GM12801 (cell line): ENCODE measurements around the gene PCSK2.

ENCODE experiments used
- TF ChIP-seq, protein P1 (sequence below): IDR thresholded peaks from one replicate; pipeline ENCODE4 v1.5.1; 2011; ENCODE audit warnings: control low read depth; ENCODE audit not compliant: insufficient read length; ENCODE audit errors: extremely low read depth

The PCSK2 gene

DNA sequence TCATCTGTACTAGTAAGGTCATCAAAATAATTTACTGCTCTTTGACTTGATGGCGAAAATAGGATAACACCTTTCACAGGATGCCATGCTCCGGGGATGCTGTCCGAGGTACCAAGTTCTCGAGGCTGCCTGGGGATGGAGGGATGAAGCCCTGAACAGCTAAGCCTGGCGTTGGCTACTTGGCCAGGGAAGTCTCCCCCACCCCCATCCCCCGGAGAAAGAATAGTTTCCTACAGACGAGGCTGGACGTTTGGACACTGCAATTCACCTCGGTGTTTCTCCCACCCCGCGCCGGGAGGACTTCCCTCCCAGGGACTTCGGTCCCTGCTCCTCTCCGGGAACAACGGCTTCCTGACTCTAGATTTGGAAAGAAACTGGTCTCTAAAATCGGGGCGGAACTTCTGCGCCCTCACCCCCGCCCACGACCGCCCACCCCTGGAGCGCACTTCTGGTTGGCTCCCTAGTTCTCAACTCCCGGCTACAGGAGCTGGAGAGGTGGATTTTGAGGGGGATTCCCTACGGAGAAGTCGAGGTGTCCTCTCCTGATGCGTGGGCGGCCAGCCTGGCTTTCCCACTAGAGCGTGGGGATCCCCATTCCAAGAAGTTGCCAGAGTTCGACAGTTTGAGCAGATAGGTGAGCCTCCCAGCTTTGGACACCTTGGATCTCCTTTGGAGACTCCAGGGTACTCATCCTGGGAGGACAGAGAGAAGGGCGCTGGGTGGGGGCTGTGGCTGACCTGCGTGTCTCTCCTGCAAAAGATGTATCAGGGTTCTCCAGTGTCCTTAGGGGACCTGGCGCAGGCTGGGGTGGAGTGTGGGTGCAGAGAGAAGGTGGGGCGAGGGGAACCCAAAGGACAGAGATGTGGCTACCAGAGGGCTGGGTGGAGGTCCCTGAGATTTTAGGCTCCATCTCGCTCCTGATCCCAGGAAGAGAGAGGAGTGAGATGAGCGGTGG is 1.1 kb downstream of the PCSK2 start:
- TF ChIP-seq, protein P1, sequence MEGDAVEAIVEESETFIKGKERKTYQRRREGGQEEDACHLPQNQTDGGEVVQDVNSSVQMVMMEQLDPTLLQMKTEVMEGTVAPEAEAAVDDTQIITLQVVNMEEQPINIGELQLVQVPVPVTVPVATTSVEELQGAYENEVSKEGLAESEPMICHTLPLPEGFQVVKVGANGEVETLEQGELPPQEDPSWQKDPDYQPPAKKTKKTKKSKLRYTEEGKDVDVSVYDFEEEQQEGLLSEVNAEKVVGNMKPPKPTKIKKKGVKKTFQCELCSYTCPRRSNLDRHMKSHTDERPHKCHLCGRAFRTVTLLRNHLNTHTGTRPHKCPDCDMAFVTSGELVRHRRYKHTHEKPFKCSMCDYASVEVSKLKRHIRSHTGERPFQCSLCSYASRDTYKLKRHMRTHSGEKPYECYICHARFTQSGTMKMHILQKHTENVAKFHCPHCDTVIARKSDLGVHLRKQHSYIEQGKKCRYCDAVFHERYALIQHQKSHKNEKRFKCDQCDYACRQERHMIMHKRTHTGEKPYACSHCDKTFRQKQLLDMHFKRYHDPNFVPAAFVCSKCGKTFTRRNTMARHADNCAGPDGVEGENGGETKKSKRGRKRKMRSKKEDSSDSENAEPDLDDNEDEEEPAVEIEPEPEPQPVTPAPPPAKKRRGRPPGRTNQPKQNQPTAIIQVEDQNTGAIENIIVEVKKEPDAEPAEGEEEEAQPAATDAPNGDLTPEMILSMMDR: no peak

DNA sequence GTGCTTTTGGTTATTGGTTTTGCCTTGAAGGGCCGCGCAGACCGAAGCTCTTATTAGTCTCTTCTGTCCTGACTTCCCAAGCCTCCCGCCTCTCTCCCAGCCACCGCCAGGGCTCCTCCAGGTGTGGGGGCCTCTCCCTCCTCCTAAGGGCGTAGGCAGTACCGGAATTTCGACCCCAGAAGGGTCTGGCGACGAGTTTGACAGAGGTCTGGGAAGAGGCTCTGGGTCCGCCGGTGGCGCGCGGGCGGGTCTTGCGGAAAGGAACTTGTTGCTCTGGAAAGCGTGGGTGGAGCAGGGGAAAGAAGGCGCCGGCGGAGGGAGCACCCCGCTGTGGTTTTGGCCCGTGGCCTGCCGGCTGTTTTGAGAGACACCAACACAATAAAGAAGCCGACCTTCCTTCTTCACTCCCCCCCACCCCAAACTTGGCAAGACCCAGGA is 1.8 kb downstream of the PCSK2 start:
- TF ChIP-seq, protein P1: no peak

DNA sequence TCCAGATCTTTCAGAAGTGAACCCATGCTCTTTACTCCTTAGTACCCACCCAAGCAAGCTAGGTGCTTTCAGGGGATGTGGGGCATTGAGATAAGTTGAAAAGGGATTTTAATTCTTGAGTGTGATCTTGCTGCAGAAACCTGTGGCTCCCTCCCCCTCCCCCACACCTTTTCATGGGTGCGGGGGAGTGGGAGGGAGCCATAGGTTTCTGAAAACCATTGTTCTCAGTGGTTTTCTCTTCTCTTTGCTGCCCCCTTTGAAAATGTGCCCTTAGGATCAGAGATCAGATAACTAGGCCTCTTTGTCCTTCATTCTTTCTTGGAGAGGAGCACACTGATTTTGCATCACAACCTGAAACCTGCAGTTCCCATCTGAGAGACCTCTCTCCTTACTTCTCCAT is 2.4 kb downstream of the PCSK2 start:
- TF ChIP-seq, protein P1: no peak

DNA sequence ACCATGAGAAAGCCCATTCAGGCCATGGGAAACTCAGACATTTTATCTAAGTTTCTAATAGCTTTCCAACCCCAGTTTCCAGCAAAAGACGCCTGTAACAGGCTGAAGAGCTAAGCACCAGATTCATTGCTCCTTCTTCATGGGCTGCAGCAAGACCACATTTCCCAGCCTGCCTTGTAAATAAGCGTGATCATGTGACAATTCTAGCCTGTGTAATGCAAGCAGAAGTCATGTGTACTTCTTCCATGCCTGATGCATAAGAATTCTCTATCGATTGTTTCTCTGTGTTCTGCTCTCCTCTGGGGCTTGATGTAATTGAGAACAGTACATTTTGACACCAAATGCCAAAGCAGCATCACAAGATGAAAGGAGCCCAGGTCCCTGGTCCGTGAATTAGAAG is 6.8 kb downstream of the PCSK2 start:
- TF ChIP-seq, protein P1: no peak

- TF ChIP-seq, protein P1: no peak
These were observed 9.9 kb downstream of the PCSK2 start for GRCh38 chr20:17236766-17237165.

GRCh38 chr20:17248224-17248623 is 21.4 kb downstream of the PCSK2 start:
- TF ChIP-seq, protein P1: no peak

GRCh38 chr20:17262786-17263185 is 35.9 kb downstream of the PCSK2 start:
- TF ChIP-seq, protein P1: no peak
